ENCODE data around the gene IFT27.

DNA sequence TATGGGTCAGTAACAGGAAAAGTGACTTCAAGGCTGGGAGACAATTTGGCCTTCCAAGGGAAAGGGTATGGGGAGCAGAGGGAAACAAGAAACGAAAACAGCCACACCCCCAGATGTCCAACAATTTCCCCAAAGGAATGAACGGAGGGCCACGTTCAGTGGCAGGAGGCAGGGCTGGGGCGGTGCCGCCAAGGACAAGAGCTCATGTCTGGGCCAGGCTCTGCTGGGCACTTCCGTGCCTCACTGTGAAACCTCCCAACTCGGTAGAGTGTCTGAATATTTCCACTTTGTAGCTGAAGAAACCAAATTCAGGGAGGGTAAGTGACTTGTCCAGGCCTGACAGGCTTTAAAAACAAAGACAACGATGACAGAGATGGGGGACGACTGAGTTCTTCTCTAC lies 11.9 kb downstream of the IFT27 start:
- TF ChIP-seq, protein P1, sequence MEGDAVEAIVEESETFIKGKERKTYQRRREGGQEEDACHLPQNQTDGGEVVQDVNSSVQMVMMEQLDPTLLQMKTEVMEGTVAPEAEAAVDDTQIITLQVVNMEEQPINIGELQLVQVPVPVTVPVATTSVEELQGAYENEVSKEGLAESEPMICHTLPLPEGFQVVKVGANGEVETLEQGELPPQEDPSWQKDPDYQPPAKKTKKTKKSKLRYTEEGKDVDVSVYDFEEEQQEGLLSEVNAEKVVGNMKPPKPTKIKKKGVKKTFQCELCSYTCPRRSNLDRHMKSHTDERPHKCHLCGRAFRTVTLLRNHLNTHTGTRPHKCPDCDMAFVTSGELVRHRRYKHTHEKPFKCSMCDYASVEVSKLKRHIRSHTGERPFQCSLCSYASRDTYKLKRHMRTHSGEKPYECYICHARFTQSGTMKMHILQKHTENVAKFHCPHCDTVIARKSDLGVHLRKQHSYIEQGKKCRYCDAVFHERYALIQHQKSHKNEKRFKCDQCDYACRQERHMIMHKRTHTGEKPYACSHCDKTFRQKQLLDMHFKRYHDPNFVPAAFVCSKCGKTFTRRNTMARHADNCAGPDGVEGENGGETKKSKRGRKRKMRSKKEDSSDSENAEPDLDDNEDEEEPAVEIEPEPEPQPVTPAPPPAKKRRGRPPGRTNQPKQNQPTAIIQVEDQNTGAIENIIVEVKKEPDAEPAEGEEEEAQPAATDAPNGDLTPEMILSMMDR (IDR thresholded peaks at IDR 0.05), result no peak
- TF ChIP-seq POLR2AphosphoS5 (IDR thresholded peaks at IDR 0.05), result no peak
- TF ChIP-seq EP300 (IDR thresholded peaks at IDR 0.05; ENCODE audit: low read depth), result no peak
- TF ChIP-seq POLR2A (IDR thresholded peaks at IDR 0.05), result no peak

Data from transverse colon (tissue), 4 donors.